H1 (cell line): ENCODE data around the gene PGGHG. TPM values are rescaled to one million over a fixed set of nuclear protein-coding genes. Genes with fewer than 3 reads are reported as not detected.

ENCODE experiments used
- CTCF ChIA-PET: fragments of 300-600 bp; sonication (Branson Sonifier 250); formaldehyde crosslinking; loops from one replicate; lab custom pipeline; 2021; ENCODE audit not compliant: partially characterized antibody; lab: Charles Lee
- POLR2A ChIA-PET: fragments of 300-600 bp; sonication (Branson Sonifier 250); formaldehyde crosslinking; loops from one replicate; lab custom pipeline; 2021; ENCODE audit warnings: inconsistent platforms; ENCODE audit not compliant: partially characterized antibody; lab: Charles Lee
- DNase-seq, 2 experiments: peaks; one replicate each; pipeline versions ENCODE4 v3.0.0 to v3.0.0-alpha.2; 2010 to 2022; ENCODE audit warnings: low spot score in 2 of 2, low read depth in 1 of 2, mixed read lengths in 1 of 2
- FAIRE-seq: peaks from 2 replicates; lab custom pipeline; 2011; peaks lifted over from hg19 to GRCh38; lab: Jason Lieb, UNC
- H2AFZ ChIP-seq: 2 replicates; pipeline ENCODE4 v1.8.1; 2012; ENCODE audit warnings: low read length, inconsistent platforms
- H2AK5ac ChIP-seq: 2 replicates; pipeline ENCODE4 v1.6.1; 2013; ENCODE audit warnings: low read depth, low read length
- H2BK120ac ChIP-seq: replicated peaks from 2 replicates; pipeline ENCODE3; 2013; ENCODE audit warnings: low read depth, low read length, inconsistent platforms
- H2BK12ac ChIP-seq: 2 replicates; pipeline ENCODE4 v1.6.1; 2013; ENCODE audit warnings: low read depth, low read length
- H2BK15ac ChIP-seq: 2 replicates; pipeline ENCODE4 v1.6.1; 2013; ENCODE audit warnings: low read length
- H2BK20ac ChIP-seq: 2 replicates; pipeline ENCODE4 v1.6.1; 2013; ENCODE audit warnings: low read length
- H2BK5ac ChIP-seq: 2 replicates; pipeline ENCODE4 v1.6.1; 2013; ENCODE audit warnings: low read depth, low read length
- H3K14ac ChIP-seq: 2 replicates; pipeline ENCODE4 v1.6.1; 2013; ENCODE audit warnings: inconsistent platforms; ENCODE audit not compliant: insufficient read length
- H3K18ac ChIP-seq: 2 replicates; pipeline ENCODE4 v1.6.1; 2013; ENCODE audit warnings: low read length; ENCODE audit errors: extremely low read depth
- H3K23ac ChIP-seq: 2 replicates; pipeline ENCODE4 v1.6.1; 2013; ENCODE audit warnings: inconsistent platforms; ENCODE audit not compliant: insufficient read length
- H3K23me2 ChIP-seq: 2 replicates; pipeline ENCODE4 v1.6.1; 2013; ENCODE audit warnings: low read depth, low read length
- H3K27ac ChIP-seq: 2 replicates; pipeline ENCODE4 v1.6.1; 2011; ENCODE audit warnings: low read depth, low read length, inconsistent platforms
- H3K27me3 ChIP-seq, 4 experiments: replicated peaks in 1 of 4; 1 replicate in 1 of 4; 2 replicates in 3 of 4; pipeline versions ENCODE4 v1.6.1 to v1.8.1; 2011 to 2013; ENCODE audit warnings: low read length in 3 of 4, mild to moderate bottlenecking in 3 of 4, inconsistent platforms in 2 of 4, mixed read lengths in 2 of 4, moderate library complexity in 1 of 4; ENCODE audit not compliant: control insufficient read depth in 3 of 4, insufficient read depth in 3 of 4; ENCODE audit errors: extremely low read depth in 1 of 4
- H3K36me3 ChIP-seq, 4 experiments: 2 replicates each; pipeline versions ENCODE4 v1.6.1 to v1.8.1; 2011 to 2013; ENCODE audit warnings: mild to moderate bottlenecking in 4 of 4, low read length in 3 of 4, moderate library complexity in 2 of 4, control low read depth in 1 of 4, inconsistent platforms in 1 of 4; ENCODE audit not compliant: insufficient read depth in 4 of 4, control insufficient read depth in 2 of 4
- H3K4ac ChIP-seq: replicated peaks from 2 replicates; pipeline ENCODE3; 2013; ENCODE audit warnings: low read length, low read depth, mixed read lengths, inconsistent platforms; ENCODE audit not compliant: insufficient read length
- H3K4me1 ChIP-seq, 4 experiments: replicated peaks in 1 of 4; 1 replicate in 1 of 4; 2 replicates in 3 of 4; pipeline versions ENCODE4 v1.6.1 to v1.8.1; 2011 to 2013; ENCODE audit warnings: low read length in 3 of 4, inconsistent platforms in 2 of 4, mixed read lengths in 1 of 4; ENCODE audit not compliant: insufficient read depth in 4 of 4, control insufficient read depth in 3 of 4
- H3K4me2 ChIP-seq, 2 experiments: 2 replicates each; pipeline versions ENCODE4 v1.6.1 to v1.8.1; 2011 to 2013; ENCODE audit warnings: low read depth in 2 of 2, low read length in 2 of 2, control low read depth in 1 of 2, inconsistent platforms in 1 of 2, mild to moderate bottlenecking in 1 of 2; ENCODE audit not compliant: insufficient read depth in 1 of 2
- H3K4me3 ChIP-seq, 4 experiments: fragments of 200-600, 300-600 bp in 1 of 4; sonication (generic), shearing (Covaris generic), sonication (Bioruptor Twin) in 1 of 4; 2 replicates each; pipeline versions ENCODE4 v1.5.1 to v1.8.1; 2011 to 2016; ENCODE audit warnings: low read length in 4 of 4, low read depth in 3 of 4, control low read depth in 2 of 4, inconsistent platforms in 2 of 4, mild to moderate bottlenecking in 2 of 4, mixed read lengths in 1 of 4, moderate library complexity in 1 of 4; ENCODE audit not compliant: insufficient read depth in 2 of 4; ENCODE audit errors: extremely low read depth in 1 of 4
- H3K56ac ChIP-seq: replicated peaks from 2 replicates; pipeline ENCODE3; 2013; ENCODE audit warnings: low read depth, mild to moderate bottlenecking, mixed read lengths, low read length, inconsistent platforms; ENCODE audit not compliant: insufficient read length
- H3K79me1 ChIP-seq: 2 replicates; pipeline ENCODE4 v1.6.1; 2013; ENCODE audit warnings: low read depth, low read length, control low read depth
- H3K79me2 ChIP-seq, 2 experiments: 2 replicates each; pipeline versions ENCODE4 v1.6.1 to v1.8.1; 2012 to 2013; ENCODE audit warnings: low read length in 2 of 2, mild to moderate bottlenecking in 2 of 2, inconsistent platforms in 1 of 2; ENCODE audit not compliant: insufficient read depth in 2 of 2, control insufficient read depth in 1 of 2
- H3K9ac ChIP-seq, 4 experiments: replicated peaks in 1 of 4; 1 replicate in 1 of 4; 2 replicates in 3 of 4; pipeline versions ENCODE4 v1.6.1 to v1.8.1; 2011 to 2013; ENCODE audit warnings: low read depth in 3 of 4, low read length in 3 of 4, control low read depth in 2 of 4, mild to moderate bottlenecking in 2 of 4, moderate library complexity in 2 of 4, inconsistent platforms in 1 of 4; ENCODE audit errors: extremely low read depth in 1 of 4
- H3K9me3 ChIP-seq, 2 experiments: 2 replicates each; pipeline versions ENCODE4 v1.6.1 to v1.8.1; 2012 to 2013; ENCODE audit warnings: mild to moderate bottlenecking in 2 of 2, moderate library complexity in 2 of 2, control low read depth in 1 of 2, inconsistent platforms in 1 of 2, low read depth in 1 of 2, low read length in 1 of 2, mixed read lengths in 1 of 2; ENCODE audit not compliant: insufficient read depth in 2 of 2
- H4K20me1 ChIP-seq, 2 experiments: replicated peaks in 1 of 2; 2 replicates each; pipeline versions ENCODE3 to v1.8.1; 2011 to 2013; ENCODE audit warnings: inconsistent platforms in 2 of 2, low read length in 2 of 2, mild to moderate bottlenecking in 1 of 2; ENCODE audit not compliant: insufficient read depth in 2 of 2, control insufficient read depth in 1 of 2
- H4K5ac ChIP-seq: 2 replicates; pipeline ENCODE4 v1.6.1; 2013; ENCODE audit warnings: low read length, low read depth, mixed read lengths, inconsistent platforms; ENCODE audit not compliant: insufficient read length
- H4K8ac ChIP-seq: 2 replicates; pipeline ENCODE4 v1.8.0; 2013; ENCODE audit warnings: mild to moderate bottlenecking, moderate library complexity, low read length, inconsistent platforms; ENCODE audit not compliant: insufficient read depth; ENCODE audit errors: extremely low read depth
- H4K91ac ChIP-seq: replicated peaks from 2 replicates; pipeline ENCODE3; 2013; ENCODE audit warnings: low read length, mixed read lengths, inconsistent platforms; ENCODE audit not compliant: insufficient read length
- CBX8 ChIP-seq: fragments of 300-800, 300-1000 bp; sonication (generic); IDR thresholded peaks from 2 replicates; pipeline ENCODE4 v1.7.1; 2016; ENCODE audit warnings: low read depth, low read length, borderline replicate concordance
- CEBPB ChIP-seq: IDR thresholded peaks from 2 replicates; pipeline ENCODE4 v1.6.1; 2012; ENCODE audit warnings: low read depth, low read length
- EZH2 ChIP-seq: fragments of 200-600 bp; sonication (generic); IDR thresholded peaks from 2 replicates; pipeline ENCODE4 v1.7.1; 2012; ENCODE audit warnings: low read depth, mild to moderate bottlenecking, moderate library complexity, low read length, inconsistent platforms; ENCODE audit not compliant: severe bottlenecking
- KDM4A ChIP-seq: IDR thresholded peaks from one replicate; pipeline ENCODE4 v1.7.1; 2012; ENCODE audit warnings: low read depth, mild to moderate bottlenecking, moderate library complexity, low read length, inconsistent platforms; ENCODE audit not compliant: severe bottlenecking
- RAD21 ChIP-seq, 2 experiments: IDR thresholded peaks in 1 of 2; conservative IDR thresholded peaks in 1 of 2; 2 replicates each; pipeline ENCODE4 v1.6.1; 2011; ENCODE audit warnings: low read depth in 2 of 2, low read length in 2 of 2, improper control_type of control experiment in 1 of 2, inconsistent platforms in 1 of 2, mild to moderate bottlenecking in 1 of 2, moderate library complexity in 1 of 2
- RNF2 ChIP-seq: fragments of 200-900, 300-1000 bp; sonication (generic); IDR thresholded peaks from 2 replicates; pipeline ENCODE4 v1.7.1; 2016; ENCODE audit warnings: borderline replicate concordance, low read depth, mild to moderate bottlenecking, antibody characterized with exemption, low read length; ENCODE audit not compliant: poor library complexity, severe bottlenecking; ENCODE audit errors: missing control alignments
- SAP30 ChIP-seq: fragments of 300-600 bp; sonication (generic); IDR thresholded peaks from 2 replicates; pipeline ENCODE4 v1.7.1; 2012; ENCODE audit warnings: low read length, moderate library complexity, mild to moderate bottlenecking, inconsistent platforms; ENCODE audit not compliant: insufficient read depth, insufficient replicate concordance
- SIN3A ChIP-seq, 2 experiments: IDR thresholded peaks in 1 of 2; conservative IDR thresholded peaks in 1 of 2; 2 replicates each; pipeline ENCODE4 v1.6.1; 2011 to 2012; ENCODE audit warnings: low read length in 2 of 2, improper control_type of control experiment in 1 of 2, low read depth in 1 of 2, mild to moderate bottlenecking in 1 of 2
- WGBS, 2 experiments: shearing (Covaris generic) in 1 of 2; methylation state at CpG; one replicate each; pipeline versions ENCODE4 v1.1.6 to v1.1.7; 2013 to 2015; ENCODE audit warnings: low lambda C conversion rate in 2 of 2, mixed read lengths in 2 of 2, inconsistent platforms in 1 of 2, low coverage in 1 of 2, missing lambda C conversion rate in 1 of 2; ENCODE audit not compliant: insufficient replicate concordance in 2 of 2, insufficient coverage in 1 of 2, insufficient read length in 1 of 2; ENCODE audit errors: extremely low coverage in 1 of 2, missing lambda C conversion rate in 1 of 2; 5-methylcytosine and 5-hydroxymethylcytosine counted together
- polyA plus RNA-seq, 7 experiments: library from polyadenylated mRNA; depleted of rRNA in 3 of 7; stranded (reverse) in 5 of 7; unstranded in 2 of 7; fragments of >200 nt in 5 of 7; fragments of 200-250 nt in 2 of 7; gene quantifications; 1 replicate in 5 of 7; 2 replicates in 1 of 7; 4 replicates in 1 of 7; pipeline versions ENCODE4 v1.2.1 to v1.2.3, GENCODE V29; 2011 to 2013; ENCODE audit warnings: missing spikeins in 2 of 7, mixed read lengths in 2 of 7
- total RNA-seq: library from RNA; stranded (reverse); fragmentation: NEBNext Ultra II Directional; extraction: Animal tissue kit (Norgen Biotek cat#: 25700); gene quantifications from 2 replicates; pipeline ENCODE4 v1.2.1, GENCODE V29; 2021

The PGGHG gene
- total and polyA plus RNA-seq, 2 of the 8 experiments (the other 6 are each of a cell fraction or from before 2014, with no cell fraction given) = 34.8 to 60.7 TPM

- Histone ChIP-seq H3K9ac (no peak overlapping the region; a peak in 2 of 7 replicates), H2BK120ac (peak overlapping the region; percentile 61), H3K9me3 (peaks cover 0 to 3% of the 10 kb centered on the region in 2 experiments; a peak in 1 of 4 replicates), H3K18ac (peak overlapping the region; percentile 71; the same call in 1 of the 2 replicates), H3K4me2 (peak overlapping the region; percentile 67 to 84), H4K8ac (peak overlapping the region; percentile 1; the same call in 1 of the 2 replicates), H3K27ac (no peak overlapping the region), H3K79me2 (no peaks in the 10 kb centered on the region), H2AFZ (no peak overlapping the region), H3K23ac (no peak overlapping the region), H4K91ac (peak overlapping the region; percentile 91), H2BK12ac (peak overlapping the region; percentile 84; the same call in 1 of the 2 replicates), H2BK15ac (peak overlapping the region; percentile 92; the same call in 1 of the 2 replicates), H3K14ac (no peak overlapping the region), H3K27me3 (peaks cover 5 to 16% (median 13%) of the 10 kb centered on the region in 4 experiments; a peak in 6 of 7 replicates), H2AK5ac (peak overlapping the region; percentile 79; the same call in 1 of the 2 replicates), H3K36me3 (peaks cover 0 to 12% (median under 1%) of the 10 kb centered on the region in 4 experiments; a peak in 3 of 8 replicates), H2BK20ac (peak overlapping the region; percentile 72; the same call in 1 of the 2 replicates), H4K20me1 (no peaks in the 10 kb centered on the region), H3K23me2 (peaks cover 5% of the 10 kb centered on the region; the same call in 1 of the 2 replicates), H3K56ac (no peak overlapping the region), H3K4me3 (peak overlapping the region; percentile 34 to 59 (median 45)), H4K5ac (no peak overlapping the region), H2BK5ac (peak overlapping the region; percentile 66; the same call in 1 of the 2 replicates), H3K79me1 (0 out of 2 replicates have a peak, but pooled peaks cover 4% of the 10 kb centered on the region), H3K4me1 (peaks cover 0 to 42% (median 32%) of the 10 kb centered on the region in 4 experiments; a peak in 6 of 7 replicates), H3K4ac (peak overlapping the region; percentile 57)
- ChIA-PET CTCF (interaction anchor here (0.9 to 3.9 kb wide), 5 partner anchors 17 to 76 kb away, joined by 3 to 30 read pairs (median 3); no protein-coding TSS in a partner anchor), POLR2A (interaction anchor here (1.0 to 7.7 kb wide), 7 partner anchors 9 to 80 kb away, joined by 3 to 51 read pairs (median 5); partner anchors contain the start of genes IFITM2 and IFITM5)
- peak in 1 of 2 experiments; percentile 75 for DNase-seq
- WGBS, 2 experiments = 72% methylated on average over 21 of the region's 41 CpGs; no CpG with 5 or more reads in 1 of the 2 experiments
- no peak for FAIRE-seq
- no peak for TF ChIP-seq SAP30
- no peak for TF ChIP-seq KDM4A
- no peak for TF ChIP-seq CBX8
- no peak for TF ChIP-seq CEBPB
- no peak for TF ChIP-seq SIN3A (conservative IDR thresholded peaks at IDR 0.05 in 1 of 2, IDR thresholded peaks at IDR 0.05 in 1 of 2; ENCODE audit: low read depth in 1 of 2, low read length in 2 of 2)
- TF ChIP-seq EZH2 = peak; percentile 57
- TF ChIP-seq RAD21 (IDR thresholded peaks at IDR 0.05 in 1 of 2, conservative IDR thresholded peaks at IDR 0.05 in 1 of 2; ENCODE audit: low read depth in 2 of 2, low read length in 2 of 2) = no peak
- peak; percentile 64 for TF ChIP-seq RNF2
Observed at GRCh38 chr11:287821-288477, 977 bp upstream of the PGGHG start.
